Liver (tissue), 3 donors: ENCODE results near the gene CERKL.

Experiments
- CTCF ChIP-seq: fragments of 150-350 bp; IDR thresholded peaks from 2 replicates; pipeline ENCODE4 v1.5.1; 2017; ENCODE audit warnings: improper control_type of control experiment, low read depth, low read length; ENCODE audit not compliant: missing input control
- EGR1 ChIP-seq, 2 donors: IDR thresholded peaks; 2 replicates each; pipeline ENCODE4 v1.6.1; 2016 to 2018; ENCODE audit warnings: antibody characterized with exemption in 2 of 2, low read depth in 2 of 2
- GABPA ChIP-seq, 2 donors: IDR thresholded peaks in 1 of 2; conservative IDR thresholded peaks in 1 of 2; 2 replicates each; pipeline ENCODE4 v1.6.1; 2016; ENCODE audit warnings: antibody characterized with exemption in 2 of 2, mild to moderate bottlenecking in 1 of 2, moderate library complexity in 1 of 2
- MAX ChIP-seq: IDR thresholded peaks from 2 replicates; pipeline ENCODE4 v1.6.1; 2016; ENCODE audit warnings: antibody characterized with exemption
- SP1 ChIP-seq: IDR thresholded peaks from 2 replicates; pipeline ENCODE4 v1.6.1; 2018; ENCODE audit warnings: antibody characterized with exemption, mild to moderate bottlenecking
- YY1 ChIP-seq: IDR thresholded peaks from 2 replicates; pipeline ENCODE4 v1.6.1; 2016; ENCODE audit warnings: antibody characterized with exemption, mild to moderate bottlenecking
- donor health status: healthy.
- donor health status: healthy.

- TF ChIP-seq CTCF (no peak), EGR1 (IDR thresholded peaks at IDR 0.05; ENCODE audit: low read depth in 2 of 2) (no peak), SP1 (no peak), GABPA (IDR thresholded peaks at IDR 0.05 in 1 of 2, conservative IDR thresholded peaks at IDR 0.05 in 1 of 2) (no peak), YY1 (no peak), MAX (no peak)
Measured at GRCh38 chr2:181678861-181679543, 22.1 kb upstream of the CERKL start.
